Spleen (tissue), 11 donors: ENCODE data around the gene CELF1. TPM values are rescaled to one million over a fixed set of nuclear protein-coding genes. Genes with fewer than 3 reads are reported as not detected.

Experiments used
- DNase-seq: peaks from one replicate; pipeline ENCODE4 v3.0.0-alpha.2; 2020
- H3K27ac ChIP-seq, 8 donors: fragments of 200-600 bp; sonication (generic) in 7 of 8; 1 replicate in 4 of 8; 2 replicates in 4 of 8; pipeline versions ENCODE4 v1.5.0 to v1.8.0; 2016 to 2021; ENCODE audit warnings: inconsistent platforms in 4 of 8, mild to moderate bottlenecking in 4 of 8, moderate library complexity in 1 of 8
- H3K27me3 ChIP-seq, 7 donors: fragments of 200-600 bp; sonication (generic) in 6 of 7; replicated peaks in 1 of 7; 1 replicate in 4 of 7; 2 replicates in 3 of 7; pipeline versions ENCODE4 v1.5.0 to v1.8.0; 2016 to 2021; ENCODE audit warnings: inconsistent platforms in 3 of 7, mild to moderate bottlenecking in 1 of 7
- H3K36me3 ChIP-seq, 6 donors: fragments of 200-600 bp; sonication (generic) in 5 of 6; 1 replicate in 4 of 6; 2 replicates in 2 of 6; pipeline versions ENCODE4 v1.5.0 to v1.8.0; 2016 to 2021; ENCODE audit warnings: inconsistent platforms in 2 of 6
- H3K4me1 ChIP-seq, 6 donors: fragments of 200-600 bp; sonication (generic) in 5 of 6; 1 replicate in 3 of 6; 2 replicates in 3 of 6; pipeline versions ENCODE4 v1.5.0 to v1.8.0; 2016 to 2021; ENCODE audit warnings: inconsistent platforms in 3 of 6
- H3K4me3 ChIP-seq, 8 donors: fragments of 200-600 bp; sonication (generic) in 7 of 8; 1 replicate in 4 of 8; 2 replicates in 4 of 8; pipeline versions ENCODE4 v1.5.0 to v1.8.0; 2016 to 2021; ENCODE audit warnings: inconsistent platforms in 4 of 8, mild to moderate bottlenecking in 4 of 8, moderate library complexity in 2 of 8
- H3K9me3 ChIP-seq, 8 donors: fragments of 200-600 bp; sonication (generic) in 7 of 8; 1 replicate in 4 of 8; 2 replicates in 4 of 8; pipeline versions ENCODE4 v1.5.0 to v1.8.0; 2016 to 2021; ENCODE audit warnings: inconsistent platforms in 4 of 8
- POLR2A ChIP-seq, 3 donors: fragments of 450-650 bp; IDR thresholded peaks; one replicate each; pipeline ENCODE4 v1.5.1; 2017; ENCODE audit warnings: antibody characterized with exemption in 3 of 3, mild to moderate bottlenecking in 1 of 3
- POLR2AphosphoS5 ChIP-seq, 3 donors: sonication (generic); formaldehyde crosslinking; IDR thresholded peaks; one replicate each; pipeline ENCODE4 v1.5.1; 2017; ENCODE audit warnings: antibody characterized with exemption in 3 of 3
- WGBS, 5 donors: extraction: QIAGEN DNeasy Blood & Tissue Kit in 3 of 5; methylation state at CpG; one replicate each; pipeline versions ENCODE4 v1.1.5 to v1.1.7; 2013 to 2018; 5-methylcytosine and 5-hydroxymethylcytosine counted together
- intact Hi-C: fragments of 100-400 bp; cut with DNase I; formaldehyde crosslinking; loops from one replicate; pipeline ENCODE4 v1.15.0; 2023; ENCODE audit warnings: low total_unique reads
- polyA plus RNA-seq, 3 donors: library from polyadenylated mRNA; stranded (reverse); fragments of 200-250 nt; gene quantifications; one replicate each; pipeline ENCODE4 v1.2.1, GENCODE V29; 2013
- total RNA-seq, 7 donors: library from RNA; depleted of rRNA in 3 of 7; stranded (reverse); fragments of >200 nt in 3 of 7; fragmentation: NEBNext Ultra II Directional in 4 of 7; extraction: Animal tissue kit (Norgen Biotek cat#: 25700) in 4 of 7; gene quantifications; one replicate each; pipeline versions ENCODE4 v1.1.0 to v1.2.1, GENCODE V29; 2016 to 2021
- TF ChIP-seq, protein P1 (sequence below), 11 experiments: fragments of 200-600 bp in 7 of 11; fragments of 450-650 bp in 4 of 11; sonication (generic) in 4 of 11; IDR thresholded peaks in 8 of 11; conservative IDR thresholded peaks in 3 of 11; 1 replicate in 7 of 11; 2 replicates in 4 of 11; pipeline versions ENCODE4 v1.4.0 to v1.8.0; 2016 to 2021; ENCODE audit warnings: antibody characterized with exemption in 11 of 11, inconsistent platforms in 4 of 11, mild to moderate bottlenecking in 1 of 11
- donor health status: healthy with polysubstance abuse.
- donor health status: DM: no; HTN: no; CAD: no; lungs with moderate emphysema.
- donor health status: DM: no; HTN: no; CAD: no.
- donor health status: Bipolar disorder and iron deficiency.
- donor health status: healthy.
- donor health status: DM: no; HTN: no; CAD: no.
- donor health status: DM: yes; HTN: yes; CAD: no.

CELF1 gene
- total and polyA plus RNA-seq, 10 donors, result 18.5 to 171 (median 116) TPM

DNA sequence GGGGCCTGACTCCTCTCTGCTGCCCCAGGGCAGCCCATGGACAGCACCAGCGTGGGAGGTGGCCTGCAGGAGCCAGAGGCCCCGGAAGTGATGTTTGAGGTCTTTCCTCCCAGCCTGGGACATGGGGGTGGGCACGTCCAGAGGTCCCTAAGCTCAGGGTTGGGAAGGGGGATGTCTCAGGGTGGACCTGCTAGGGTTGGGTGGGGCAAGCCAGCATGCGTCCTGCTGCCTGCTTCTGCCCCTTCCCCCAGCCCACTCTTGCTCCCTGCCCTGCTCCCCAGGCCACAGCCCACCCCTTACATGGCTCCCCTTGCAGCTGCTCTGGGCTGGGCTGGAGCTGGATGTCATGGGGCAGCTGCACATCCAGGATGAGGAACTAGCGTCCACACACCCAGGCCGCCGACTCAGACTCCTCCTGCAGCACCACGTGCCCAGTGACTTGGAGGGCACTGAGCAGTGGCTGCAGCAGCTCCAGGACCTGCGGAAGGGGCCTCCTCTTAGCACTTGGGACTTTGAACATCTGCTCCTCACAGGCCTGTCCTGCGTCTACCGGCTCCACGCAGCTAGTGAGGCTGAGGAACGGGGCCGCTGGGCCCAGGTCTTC, 34.9 kb upstream of the CELF1 start:
- 35 to 69% (median 45%) methylated on average over 9 to 14 of the region's 14 CpGs for WGBS, 5 donors
- TF ChIP-seq, protein P1, sequence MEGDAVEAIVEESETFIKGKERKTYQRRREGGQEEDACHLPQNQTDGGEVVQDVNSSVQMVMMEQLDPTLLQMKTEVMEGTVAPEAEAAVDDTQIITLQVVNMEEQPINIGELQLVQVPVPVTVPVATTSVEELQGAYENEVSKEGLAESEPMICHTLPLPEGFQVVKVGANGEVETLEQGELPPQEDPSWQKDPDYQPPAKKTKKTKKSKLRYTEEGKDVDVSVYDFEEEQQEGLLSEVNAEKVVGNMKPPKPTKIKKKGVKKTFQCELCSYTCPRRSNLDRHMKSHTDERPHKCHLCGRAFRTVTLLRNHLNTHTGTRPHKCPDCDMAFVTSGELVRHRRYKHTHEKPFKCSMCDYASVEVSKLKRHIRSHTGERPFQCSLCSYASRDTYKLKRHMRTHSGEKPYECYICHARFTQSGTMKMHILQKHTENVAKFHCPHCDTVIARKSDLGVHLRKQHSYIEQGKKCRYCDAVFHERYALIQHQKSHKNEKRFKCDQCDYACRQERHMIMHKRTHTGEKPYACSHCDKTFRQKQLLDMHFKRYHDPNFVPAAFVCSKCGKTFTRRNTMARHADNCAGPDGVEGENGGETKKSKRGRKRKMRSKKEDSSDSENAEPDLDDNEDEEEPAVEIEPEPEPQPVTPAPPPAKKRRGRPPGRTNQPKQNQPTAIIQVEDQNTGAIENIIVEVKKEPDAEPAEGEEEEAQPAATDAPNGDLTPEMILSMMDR (IDR thresholded peaks at IDR 0.05 in 8 of 11, conservative IDR thresholded peaks at IDR 0.05 in 3 of 11), result no peak
- TF ChIP-seq POLR2AphosphoS5 (IDR thresholded peaks at IDR 0.05) (peak in 2 of 3 donors; percentile 45 to 65), POLR2A (IDR thresholded peaks at IDR 0.05) (no peak)
- DNase-seq, result peak; percentile 87
- intact Hi-C loops, result no loop called here
- peaks cover 0 to 26% (median 5%) of the 10 kb centered on the region in 6 donors for H3K4me1 ChIP-seq
- H3K36me3 ChIP-seq, result peaks cover 4 to 37% (median 24%) of the 10 kb centered on the region in 6 donors
- H3K27me3 ChIP-seq, result peaks cover 0 to 23% (median 4%) of the 10 kb centered on the region in 7 donors
- H3K4me3 ChIP-seq, result no peak overlapping the region
- no peaks in the 10 kb centered on the region for H3K9me3 ChIP-seq
- H3K27ac ChIP-seq, result peak overlapping the region in 1 of 8 donors; percentile 26

DNA sequence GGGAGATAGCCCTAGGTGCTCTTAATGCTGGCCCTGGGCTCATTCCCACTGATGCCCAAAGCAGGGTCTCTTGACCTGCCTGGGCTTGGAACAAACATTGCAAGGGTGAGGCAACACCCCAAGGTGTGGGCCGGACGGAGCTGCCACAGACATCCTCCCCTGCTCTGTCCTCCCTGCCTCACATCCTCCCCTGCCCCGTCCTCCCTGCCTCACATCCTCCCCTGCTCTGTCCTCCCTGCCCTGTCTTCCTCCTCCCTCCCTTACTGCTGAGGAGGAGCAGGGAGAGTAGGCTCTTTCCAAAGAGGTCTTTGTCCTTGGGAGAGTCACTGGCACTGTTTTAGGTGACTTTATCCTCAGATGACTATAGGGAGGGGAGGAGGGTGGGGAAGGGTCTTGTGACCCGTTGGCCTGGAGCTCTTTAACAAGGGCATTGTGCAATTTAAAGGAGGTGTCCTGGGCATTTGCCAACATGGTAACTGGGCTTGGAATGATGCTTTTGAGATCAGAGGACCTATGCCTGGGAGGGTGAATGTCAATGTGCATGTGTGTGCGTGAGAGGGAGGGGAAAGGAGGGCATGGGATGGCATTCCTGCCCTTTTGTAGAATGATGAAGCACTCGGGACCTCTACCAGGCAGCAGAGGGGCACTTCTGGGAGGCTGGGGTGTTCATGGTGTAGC, 34.2 kb upstream of the CELF1 start:
- TF ChIP-seq, protein P1 (IDR thresholded peaks at IDR 0.05 in 8 of 11, conservative IDR thresholded peaks at IDR 0.05 in 3 of 11), result no peak
- TF ChIP-seq POLR2A (IDR thresholded peaks at IDR 0.05) (no peak), POLR2AphosphoS5 (IDR thresholded peaks at IDR 0.05) (no peak)
- peak; percentile 4 for DNase-seq
- WGBS, 5 donors, result 54 to 79% (median 59%) methylated on average over 6 of the region's 6 CpGs
- peaks cover 4 to 44% (median 31%) of the 10 kb centered on the region in 6 donors for H3K36me3 ChIP-seq
- H3K9me3 ChIP-seq, result no peaks in the 10 kb centered on the region
- no peak overlapping the region for H3K27ac ChIP-seq
- no peak overlapping the region for H3K4me3 ChIP-seq
- H3K4me1 ChIP-seq, result peaks cover 0 to 23% (median 5%) of the 10 kb centered on the region in 6 donors
- peaks cover 0 to 16% (median 0%) of the 10 kb centered on the region in 7 donors for H3K27me3 ChIP-seq
- intact Hi-C loops, result no loop called here

DNA sequence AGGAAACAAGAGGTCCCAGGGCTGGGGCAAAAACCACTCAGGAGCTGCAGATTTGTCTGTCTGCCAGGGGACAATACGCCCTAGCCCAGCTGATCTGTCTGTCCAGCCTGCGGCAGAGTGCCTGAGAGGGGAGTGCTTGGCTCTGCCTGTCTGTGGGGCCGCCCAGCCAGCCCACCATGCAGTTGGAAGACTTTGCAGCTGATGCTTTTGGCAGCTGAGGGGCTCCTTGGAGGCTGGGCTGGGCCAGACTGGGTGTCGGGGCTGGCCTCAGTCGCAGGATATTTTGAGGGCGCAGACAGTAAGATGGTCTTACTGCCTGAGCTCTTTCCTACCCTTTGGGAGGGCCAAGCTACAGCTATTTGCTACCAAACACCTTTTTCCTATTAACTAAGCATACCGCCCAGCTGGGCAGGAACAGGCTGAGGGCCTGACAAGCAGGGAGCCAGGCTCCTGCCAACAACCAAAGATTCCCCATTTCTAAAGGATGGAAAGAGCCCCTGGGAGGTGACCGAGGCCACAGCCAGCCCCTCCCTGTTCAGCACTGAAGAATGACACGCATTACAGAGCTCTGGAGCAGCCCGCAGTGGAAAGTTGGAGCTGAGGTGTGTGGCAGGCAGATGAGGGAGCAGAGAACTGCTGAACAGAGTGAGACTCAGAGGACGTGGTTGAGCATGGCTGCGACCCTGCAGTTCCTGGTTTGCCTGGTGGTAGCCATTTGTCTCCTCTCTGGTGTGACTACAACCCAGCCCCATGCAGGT, 33.3 kb upstream of the CELF1 start, which contains the start of gene FAM180B:
Gene FAM180B (plus strand): TSS at position 581 of the 758 bp plus-strand sequence. CDS start 91 bp downstream, at position 672.
- intact Hi-C loops, result no loop called here

DNA sequence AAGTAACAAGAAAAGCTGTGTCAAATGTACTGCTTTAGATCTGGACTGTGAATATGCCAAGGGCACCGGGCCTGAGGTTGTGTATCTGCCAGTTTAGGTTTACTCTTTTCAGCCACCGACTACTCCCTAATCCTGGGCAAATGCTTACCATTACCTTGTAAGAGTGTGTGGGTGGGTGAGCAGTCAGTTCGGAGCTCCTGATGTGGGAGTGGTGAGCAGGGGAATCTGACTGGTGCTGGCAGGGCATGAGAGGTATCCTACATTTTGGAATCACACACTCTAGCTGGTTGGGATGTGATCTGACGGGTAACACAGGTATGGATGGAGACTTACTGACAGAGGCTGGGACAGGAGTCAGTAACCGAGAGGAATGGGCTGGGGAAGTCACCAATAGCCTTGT, 30.9 kb upstream of the CELF1 start:
- no peaks in the 10 kb centered on the region for H3K9me3 ChIP-seq
- H3K27ac ChIP-seq, result no peak overlapping the region
- H3K4me1 ChIP-seq, result peaks cover 6 to 33% (median 18%) of the 10 kb centered on the region in 6 donors
- H3K27me3 ChIP-seq, result no peaks in the 10 kb centered on the region
- TF ChIP-seq POLR2AphosphoS5 (IDR thresholded peaks at IDR 0.05), result no peak
- TF ChIP-seq POLR2A (IDR thresholded peaks at IDR 0.05), result no peak
- TF ChIP-seq, protein P1 (IDR thresholded peaks at IDR 0.05 in 8 of 11, conservative IDR thresholded peaks at IDR 0.05 in 3 of 11), result no peak
- intact Hi-C loops, result no loop called here
- WGBS, 5 donors, result 91 to 98% (median 94%) methylated on average over 5 of the region's 5 CpGs
- peaks cover 7 to 65% (median 48%) of the 10 kb centered on the region in 6 donors for H3K36me3 ChIP-seq
- no peak overlapping the region for H3K4me3 ChIP-seq
- DNase-seq, result peak; percentile 5

More for the DNA sequence above, 33.3 kb upstream of the CELF1 start, which contains the start of gene FAM180B:
- DNase-seq, result peak; percentile 61
- H3K27me3 ChIP-seq, result peaks cover 0 to 16% (median 0%) of the 10 kb centered on the region in 7 donors
- no peak within 1 kb of the TSS for H3K4me3 ChIP-seq
- no peak for TF ChIP-seq POLR2A (IDR thresholded peaks at IDR 0.05)
- WGBS, 5 donors, result 82 to 88% (median 86%) methylated on average over 10 to 12 of the region's 12 CpGs
- H3K27ac ChIP-seq, result no peak within 1 kb of the TSS
- no peaks in the 10 kb centered on the region for H3K9me3 ChIP-seq
- peaks cover 7 to 53% (median 40%) of the 10 kb centered on the region in 6 donors for H3K36me3 ChIP-seq
- peaks cover 0 to 14% (median 0%) of the 10 kb centered on the region in 6 donors for H3K4me1 ChIP-seq
